Stimulated activated CD4-positive, alpha-beta T cell treated with anti-CD3 and anti-CD28 coated beads, Interleukin-12 subunit alpha, Interleukin-12 subunit beta, amount 100 ng/mL, for 48 hours (primary cell): ENCODE measurements around the gene DSN1.

Experiments used
- DNase-seq, 3 donors: peaks; one replicate each; pipeline ENCODE4 v3.0.0-alpha.2; 2020; ENCODE audit warnings: low read depth in 2 of 3, low spot score in 1 of 3

The DSN1 gene

GRCh38 chr20:36758276-36758675 lies 15.3 kb downstream of the DSN1 start:
- DNase-seq: no peak

DNA sequence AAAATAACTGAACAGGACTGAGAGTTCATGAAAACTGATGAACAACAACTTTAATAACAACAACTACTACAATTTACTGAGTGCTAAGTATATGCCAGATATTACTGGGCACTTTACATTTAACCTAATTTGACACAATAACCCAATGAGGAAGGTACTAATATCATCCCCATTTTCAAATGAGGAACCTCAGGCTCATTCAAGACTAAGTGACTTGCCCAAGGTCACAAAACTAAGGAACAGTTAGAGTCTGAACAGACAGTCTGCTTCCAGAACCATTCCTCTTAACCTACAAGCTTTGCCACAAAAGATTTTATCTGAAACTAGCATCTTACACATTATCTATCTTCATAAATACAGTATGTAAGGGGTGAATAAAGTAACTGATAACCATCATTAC lies 17.1 kb downstream of the DSN1 start:
- no peak for DNase-seq

DNA sequence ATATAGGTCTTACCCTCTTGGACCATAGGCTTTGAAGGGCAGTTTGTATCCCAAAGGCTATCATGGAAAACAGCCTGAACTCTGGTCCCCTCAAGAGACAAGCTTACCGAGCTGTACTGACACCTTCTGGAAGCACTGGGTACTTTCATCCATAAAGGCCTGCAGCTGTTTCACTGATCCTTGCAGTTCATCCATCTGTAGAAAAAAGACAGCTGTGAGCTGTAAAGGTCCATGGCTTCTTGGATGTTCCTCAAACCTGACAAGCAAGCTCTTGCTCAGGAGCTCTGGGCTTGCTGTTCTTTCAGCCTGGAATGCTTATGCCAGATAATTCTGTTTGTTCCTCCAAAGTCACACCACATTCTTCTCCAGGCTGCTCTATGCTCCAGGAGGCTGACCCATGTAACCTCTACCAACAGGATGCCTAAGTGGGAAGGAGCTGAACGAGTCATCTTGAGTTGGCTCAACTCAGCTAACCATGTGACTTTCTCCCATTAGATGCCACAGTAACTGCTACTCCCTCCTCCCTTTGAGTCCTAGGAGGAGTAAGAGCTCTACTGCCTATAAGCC lies 18.8 kb downstream of the DSN1 start:
- peak in 1 of 3 donors; percentile 20 for DNase-seq

DNA sequence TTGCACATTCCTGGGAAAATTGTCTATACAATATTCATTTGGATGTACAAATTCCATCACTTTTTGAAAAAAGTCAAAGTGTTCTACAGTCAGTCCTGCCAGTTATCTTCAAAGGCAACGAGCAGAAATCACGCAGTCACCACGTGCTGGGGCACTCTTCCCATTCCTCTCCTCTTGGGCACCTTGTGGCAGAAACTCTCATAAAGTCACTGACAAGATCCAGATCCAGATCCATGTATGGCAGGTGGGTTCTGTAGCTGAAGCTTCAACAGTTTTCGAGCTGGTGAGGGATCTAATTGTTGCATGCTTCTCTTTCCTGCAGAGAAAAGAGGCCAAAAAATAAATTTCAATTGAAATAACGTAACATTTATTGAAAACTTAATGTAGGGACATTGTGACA lies 21.0 kb downstream of the DSN1 start:
- no peak for DNase-seq

DNA sequence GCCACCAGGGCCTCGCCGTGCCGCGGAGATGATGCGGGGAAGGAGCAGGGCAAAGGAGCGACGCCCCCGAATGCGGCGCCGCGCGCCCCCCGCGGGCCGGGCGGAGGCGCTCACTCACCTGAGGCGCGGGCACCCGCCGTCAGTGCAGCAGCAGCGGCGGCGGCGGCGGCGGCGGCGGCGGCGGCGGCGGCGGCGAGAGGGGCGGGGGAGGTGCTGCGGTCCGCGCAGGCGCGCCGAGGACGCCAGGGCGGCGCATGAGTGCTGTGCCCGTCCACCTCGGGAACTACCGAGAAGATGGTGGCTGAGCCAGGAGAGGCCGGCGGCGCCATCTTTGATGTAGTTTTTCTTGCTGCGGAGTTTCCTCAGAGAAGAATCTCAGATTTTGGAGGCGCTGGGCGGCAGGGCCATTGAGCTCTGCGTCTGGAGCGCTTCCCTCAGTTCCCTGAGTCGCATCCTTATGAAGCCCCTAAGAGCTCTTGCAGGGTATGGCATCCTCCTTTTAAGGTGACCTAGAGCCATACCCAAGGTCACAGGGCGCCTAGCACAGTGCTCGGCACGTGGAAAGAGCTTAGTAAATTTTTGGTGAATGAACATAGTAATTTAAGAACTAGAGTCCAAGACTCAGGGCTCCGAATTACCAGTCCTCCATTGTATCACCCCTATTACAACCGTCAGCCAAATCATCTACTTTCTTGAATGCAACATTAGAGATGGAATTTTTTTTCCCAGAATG lies 27.5 kb downstream of the DSN1 start, which contains the start of gene NDRG3:
NDRG3 (minus strand) TSS at position 164 of the 733 bp plus-strand sequence. CDS start 24,355 bp downstream, outside the sequence.
- peak; percentile 85 to 88 (median 87) for DNase-seq

GRCh38 chr20:36745234-36745926 lies 28.2 kb downstream of the DSN1 start:
- DNase-seq: no peak

GRCh38 chr20:36744764-36745191 lies 28.8 kb downstream of the DSN1 start:
- DNase-seq: no peak

DNA sequence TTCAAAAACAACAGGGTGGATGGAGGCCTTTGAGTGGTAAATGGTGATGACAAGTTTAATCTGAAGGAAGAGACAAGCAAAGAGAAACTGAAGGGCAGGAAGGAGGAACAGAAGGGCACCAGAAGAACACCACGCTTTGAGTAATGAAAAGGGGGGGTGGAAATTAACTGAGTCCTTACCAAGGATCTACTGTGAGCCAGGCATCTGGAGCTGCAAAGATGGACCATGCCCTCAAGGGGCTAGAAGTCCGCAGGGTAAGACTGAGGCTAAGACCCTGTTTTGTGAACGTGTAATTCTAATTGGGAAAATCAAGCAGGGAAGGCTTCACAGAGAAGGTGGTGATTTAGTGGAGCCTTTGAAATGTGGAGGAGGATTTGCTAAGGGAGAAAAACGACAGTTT lies 29.3 kb downstream of the DSN1 start:
- no peak for DNase-seq

- DNase-seq: no peak
These were observed 31.0 kb downstream of the DSN1 start for GRCh38 chr20:36742558-36742957.

DNA sequence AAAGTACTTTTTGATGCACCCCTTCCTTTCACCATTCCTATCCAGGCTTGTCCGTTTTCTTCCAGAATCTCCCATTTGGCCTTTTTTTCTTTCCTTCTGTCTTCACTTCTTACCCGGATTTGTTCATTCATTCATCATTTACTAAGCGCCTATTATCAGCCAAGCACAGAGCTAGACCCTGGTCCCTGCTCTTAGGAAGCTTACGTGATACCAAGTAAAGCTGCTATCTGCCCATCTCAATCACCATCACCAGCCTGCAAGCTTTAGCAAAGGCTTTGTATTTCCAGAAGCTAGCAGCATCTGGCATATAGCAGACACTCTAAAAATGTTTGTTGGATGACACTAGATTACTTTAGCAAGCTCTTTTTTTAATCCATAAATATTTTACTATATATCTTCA lies 32.5 kb downstream of the DSN1 start:
- DNase-seq: no peak

DNA sequence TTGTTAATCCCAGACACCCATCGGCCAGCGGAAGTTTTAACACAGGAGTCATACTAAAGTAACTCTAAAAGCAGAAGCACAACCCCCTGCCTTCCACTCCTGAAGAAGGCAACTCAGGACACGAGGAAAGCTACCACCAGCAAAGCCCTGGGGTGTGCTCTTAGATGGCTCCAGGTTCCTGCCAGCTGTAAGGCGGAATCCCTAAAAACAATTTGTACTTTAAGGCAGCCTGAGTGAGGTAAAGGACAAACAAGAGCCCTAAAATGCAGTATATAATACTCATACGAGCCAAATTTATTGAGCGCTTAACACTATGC lies 36.4 kb downstream of the DSN1 start:
- DNase-seq: no peak

- no peak for DNase-seq
These were observed 36.9 kb downstream of the DSN1 start for GRCh38 chr20:36736451-36737182.

DNA sequence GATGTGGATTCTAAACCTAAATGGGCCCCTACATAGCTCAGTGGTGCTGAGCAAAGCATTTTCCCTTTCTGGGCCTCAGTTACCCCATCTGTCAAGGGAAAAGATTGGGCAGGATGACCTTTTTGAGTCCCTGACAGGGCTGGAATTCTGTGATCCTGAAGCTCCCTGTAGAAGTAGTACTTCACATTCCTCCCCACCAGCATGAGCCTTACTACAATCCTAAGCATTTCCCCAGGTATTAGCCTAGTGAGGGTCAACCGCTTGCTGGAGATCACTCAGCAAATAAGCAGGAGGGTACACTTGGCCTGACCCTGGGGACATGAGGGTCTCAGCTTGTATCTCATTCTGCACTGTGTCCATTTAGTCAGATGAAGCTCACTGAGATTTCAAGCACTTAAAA lies 41.1 kb downstream of the DSN1 start:
- DNase-seq: no peak

DNA sequence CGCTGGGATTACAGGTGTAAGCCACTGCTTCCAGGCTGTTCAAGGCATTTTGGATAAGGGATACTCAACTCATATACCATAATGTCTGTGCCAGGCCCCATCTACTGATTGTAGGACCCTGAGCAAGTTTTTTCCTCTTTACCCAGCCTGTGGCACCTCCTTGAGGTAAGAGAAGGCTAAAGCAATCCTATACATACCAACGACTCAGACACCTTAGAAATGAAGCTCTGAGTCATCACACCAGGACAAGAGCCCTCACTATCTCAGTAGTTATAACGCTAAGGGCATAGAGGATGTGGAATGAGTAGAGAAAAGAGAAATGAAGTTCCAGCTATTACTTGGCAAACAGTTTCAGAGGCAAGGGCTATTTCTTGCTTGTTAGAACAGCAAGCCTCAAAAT lies 44.6 kb downstream of the DSN1 start:
- DNase-seq: no peak

DNA sequence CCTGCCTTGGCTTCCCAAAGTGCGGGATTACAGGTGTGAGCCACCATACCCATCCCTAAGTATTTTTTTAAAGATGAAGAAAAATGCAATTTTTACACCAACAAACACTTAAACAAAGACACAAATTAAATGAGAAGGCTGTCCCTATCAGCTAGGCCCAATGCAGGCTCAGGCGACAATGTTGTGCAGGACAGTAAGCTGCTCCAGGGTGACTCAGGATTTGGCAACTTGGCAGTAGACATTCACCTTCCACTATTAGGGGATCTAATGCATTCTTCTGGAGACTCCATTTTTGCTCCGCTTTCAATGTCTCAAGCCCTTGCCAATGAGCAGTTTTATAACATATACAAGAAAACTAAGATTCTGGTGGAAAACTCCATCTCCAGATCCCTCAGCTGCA lies 47.4 kb downstream of the DSN1 start:
- DNase-seq: no peak

GRCh38 chr20:36720510-36720909 lies 53.1 kb downstream of the DSN1 start:
- DNase-seq: peak in 2 of 3 donors; percentile 34 to 37

DNA sequence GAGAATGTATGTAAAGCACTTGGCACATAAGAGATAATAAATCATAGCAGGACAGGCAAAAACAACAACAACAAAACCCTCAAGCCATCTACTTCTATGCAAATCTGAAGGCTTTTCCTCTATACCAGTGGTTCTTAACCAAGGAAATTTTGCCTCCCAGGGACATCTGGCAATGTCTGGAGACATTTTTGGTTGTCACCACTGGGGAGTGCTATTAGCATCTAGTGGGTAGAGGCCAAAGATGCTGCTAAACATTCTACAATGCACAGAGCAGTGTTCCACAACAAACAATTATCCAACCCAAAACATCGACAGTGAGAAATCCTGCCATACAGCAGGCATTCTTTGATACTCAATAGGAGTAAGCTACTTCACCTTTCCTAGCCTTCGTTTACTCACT lies 55.9 kb downstream of the DSN1 start:
- DNase-seq: no peak

- no peak for DNase-seq
These were observed 56.5 kb downstream of the DSN1 start for GRCh38 chr20:36717021-36717420.

- no peak for DNase-seq
These were observed 60.8 kb downstream of the DSN1 start for GRCh38 chr20:36712775-36713174.

DNA sequence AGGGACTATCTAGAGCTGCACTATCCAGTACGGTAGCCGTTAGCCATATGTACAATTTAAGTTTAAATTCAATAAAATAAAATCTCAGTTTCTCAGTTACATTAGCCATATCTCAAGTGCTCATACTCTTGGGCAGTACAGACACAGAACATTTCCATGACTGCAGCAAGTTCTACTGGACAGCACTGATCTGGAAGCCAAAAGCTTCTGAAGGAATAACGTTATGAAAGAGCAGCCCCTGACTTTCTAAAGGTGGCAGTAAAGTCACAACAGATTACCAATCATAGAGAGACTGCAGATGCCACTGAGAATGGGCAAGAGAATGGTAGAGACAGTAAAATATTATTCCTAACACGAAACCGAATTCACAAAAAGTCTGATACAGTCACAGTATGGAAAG lies 64.4 kb downstream of the DSN1 start:
- no peak for DNase-seq

- no peak for DNase-seq
These were observed 70.0 kb downstream of the DSN1 start for GRCh38 chr20:36703530-36703929.
